ENCODE data around the gene TIMM13. TPM values are rescaled to one million over a fixed set of nuclear protein-coding genes. Genes with fewer than 3 reads are reported as not detected.

Gene TIMM13
- total RNA-seq, 1 donor from 2014 or later: 22.3 TPM

- Histone ChIP-seq H3K4me3 (no peak overlapping the region), H3K27ac (no peak overlapping the region), H3K9ac (no peak overlapping the region), H3K27me3 (no peaks in the 10 kb centered on the region), H4K20me1 (ENCODE audit: low read depth) (peaks cover 69% of the 10 kb centered on the region), H2AFZ (replicated peaks) (no peak overlapping the region), H3F3A (ENCODE audit: low read depth) (no peaks in the 10 kb centered on the region), H3K36me3 (no peaks in the 10 kb centered on the region), H3K4me1 (peaks cover 2% of the 10 kb centered on the region), H3K4me2 (no peak overlapping the region), H3K79me2 (ENCODE audit: low read depth) (peaks cover 47% of the 10 kb centered on the region), H3K9me3 (ENCODE audit: low read depth) (no peaks in the 10 kb centered on the region)
- Mint-ChIP-seq H3K27me3 (ENCODE audit: insufficient read depth, low read depth) (peaks cover 4% of the 10 kb centered on the region), H3K4me1 (peaks cover 2% of the 10 kb centered on the region), H3K27ac (no peak overlapping the region), H3K36me3 (peaks cover 13% of the 10 kb centered on the region), H3K9me3 (no peaks in the 10 kb centered on the region), H3K4me3 (no peak overlapping the region)
- DNase-seq (ENCODE audit: low spot score): no peak
- TF ChIP-seq EZH2 (IDR thresholded peaks at IDR 0.05) (no peak), EZH2phosphoT487 (IDR thresholded peaks at IDR 0.05) (no peak)
- TF ChIP-seq, protein P1, sequence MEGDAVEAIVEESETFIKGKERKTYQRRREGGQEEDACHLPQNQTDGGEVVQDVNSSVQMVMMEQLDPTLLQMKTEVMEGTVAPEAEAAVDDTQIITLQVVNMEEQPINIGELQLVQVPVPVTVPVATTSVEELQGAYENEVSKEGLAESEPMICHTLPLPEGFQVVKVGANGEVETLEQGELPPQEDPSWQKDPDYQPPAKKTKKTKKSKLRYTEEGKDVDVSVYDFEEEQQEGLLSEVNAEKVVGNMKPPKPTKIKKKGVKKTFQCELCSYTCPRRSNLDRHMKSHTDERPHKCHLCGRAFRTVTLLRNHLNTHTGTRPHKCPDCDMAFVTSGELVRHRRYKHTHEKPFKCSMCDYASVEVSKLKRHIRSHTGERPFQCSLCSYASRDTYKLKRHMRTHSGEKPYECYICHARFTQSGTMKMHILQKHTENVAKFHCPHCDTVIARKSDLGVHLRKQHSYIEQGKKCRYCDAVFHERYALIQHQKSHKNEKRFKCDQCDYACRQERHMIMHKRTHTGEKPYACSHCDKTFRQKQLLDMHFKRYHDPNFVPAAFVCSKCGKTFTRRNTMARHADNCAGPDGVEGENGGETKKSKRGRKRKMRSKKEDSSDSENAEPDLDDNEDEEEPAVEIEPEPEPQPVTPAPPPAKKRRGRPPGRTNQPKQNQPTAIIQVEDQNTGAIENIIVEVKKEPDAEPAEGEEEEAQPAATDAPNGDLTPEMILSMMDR (IDR thresholded peaks at IDR 0.05): no peak
Measured at GRCh38 chr19:2441096-2441752, 13.8 kb upstream of the TIMM13 start.

- no peak overlapping the region for H3K27ac Mint-ChIP-seq
- H3K27me3 Mint-ChIP-seq (ENCODE audit: insufficient read depth, low read depth): peaks cover 6% of the 10 kb centered on the region
- no peaks in the 10 kb centered on the region for H3K9me3 ChIP-seq (ENCODE audit: low read depth)
- H4K20me1 ChIP-seq (ENCODE audit: low read depth): peaks cover 66% of the 10 kb centered on the region
- no peaks in the 10 kb centered on the region for H3K4me1 ChIP-seq
- no peak for DNase-seq (ENCODE audit: low spot score)
- peaks cover 2% of the 10 kb centered on the region for H3K4me1 Mint-ChIP-seq
- no peaks in the 10 kb centered on the region for H3K9me3 Mint-ChIP-seq
- H3F3A ChIP-seq (ENCODE audit: low read depth): no peaks in the 10 kb centered on the region
- no peak overlapping the region for H3K4me2 ChIP-seq
- H3K9ac ChIP-seq: no peak overlapping the region
- no peak overlapping the region for H2AFZ ChIP-seq (replicated peaks)
- no peak overlapping the region for H3K27ac ChIP-seq
- no peaks in the 10 kb centered on the region for H3K36me3 ChIP-seq
- H3K27me3 ChIP-seq: no peaks in the 10 kb centered on the region
- peaks cover 44% of the 10 kb centered on the region for H3K79me2 ChIP-seq (ENCODE audit: low read depth)
- no peak for TF ChIP-seq EZH2phosphoT487 (IDR thresholded peaks at IDR 0.05)
- TF ChIP-seq EZH2 (IDR thresholded peaks at IDR 0.05): no peak
- TF ChIP-seq, protein P1 (IDR thresholded peaks at IDR 0.05): no peak
- no peak overlapping the region for H3K4me3 Mint-ChIP-seq
- H3K36me3 Mint-ChIP-seq: peaks cover 15% of the 10 kb centered on the region
- H3K4me3 ChIP-seq: no peak overlapping the region
Measured at GRCh38 chr19:2440515-2440914, 13.1 kb upstream of the TIMM13 start.

GRCh38 chr19:2438178-2438577 is 10.8 kb upstream of the TIMM13 start:
- Histone ChIP-seq H3K4me3 (no peak overlapping the region), H3K27ac (no peak overlapping the region), H2AFZ (replicated peaks) (no peak overlapping the region), H4K20me1 (ENCODE audit: low read depth) (peaks cover 43% of the 10 kb centered on the region), H3K36me3 (no peaks in the 10 kb centered on the region), H3K27me3 (no peaks in the 10 kb centered on the region), H3F3A (ENCODE audit: low read depth) (no peaks in the 10 kb centered on the region), H3K79me2 (ENCODE audit: low read depth) (peaks cover 24% of the 10 kb centered on the region), H3K9ac (no peak overlapping the region), H3K4me2 (no peak overlapping the region), H3K4me1 (no peaks in the 10 kb centered on the region), H3K9me3 (ENCODE audit: low read depth) (no peaks in the 10 kb centered on the region)
- TF ChIP-seq, protein P1 (IDR thresholded peaks at IDR 0.05): no peak
- TF ChIP-seq EZH2 (IDR thresholded peaks at IDR 0.05) (no peak), EZH2phosphoT487 (IDR thresholded peaks at IDR 0.05) (no peak)
- H3K4me3 Mint-ChIP-seq: no peak overlapping the region
- DNase-seq (ENCODE audit: low spot score): no peak
- no peak overlapping the region for H3K27ac Mint-ChIP-seq
- no peaks in the 10 kb centered on the region for H3K9me3 Mint-ChIP-seq
- no peaks in the 10 kb centered on the region for H3K4me1 Mint-ChIP-seq
- H3K36me3 Mint-ChIP-seq: peaks cover 15% of the 10 kb centered on the region
- H3K27me3 Mint-ChIP-seq (ENCODE audit: insufficient read depth, low read depth): peaks cover 7% of the 10 kb centered on the region
